ENCODE results near the gene BAIAP2.
A peak's percentile ranks its signal among the peaks of the same experiment; 100 is the strongest.
"Not testable (repeated sequence)": the region's sequence is repeated elsewhere in the genome, so short reads cannot be mapped to it uniquely, and the experiment has no call there.

BAIAP2 gene

DNA sequence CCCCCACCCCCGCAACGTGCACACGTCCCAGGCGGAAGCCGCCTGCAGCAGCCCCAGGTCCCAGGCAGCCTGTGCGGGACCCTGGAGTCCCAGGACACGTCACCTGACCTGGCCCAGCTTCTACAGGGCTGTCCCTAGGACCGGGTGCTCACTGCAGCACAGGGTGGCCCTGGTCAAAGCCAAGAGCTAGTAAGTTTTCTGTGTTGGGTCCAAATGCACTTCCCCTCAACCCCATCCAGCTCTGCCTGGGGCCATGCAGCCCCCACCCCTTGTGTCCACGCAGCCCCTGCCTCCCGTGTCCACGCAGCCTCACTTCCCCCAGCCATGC is 108.2 kb downstream of the BAIAP2 start:
- DNase-seq: no peak

DNA sequence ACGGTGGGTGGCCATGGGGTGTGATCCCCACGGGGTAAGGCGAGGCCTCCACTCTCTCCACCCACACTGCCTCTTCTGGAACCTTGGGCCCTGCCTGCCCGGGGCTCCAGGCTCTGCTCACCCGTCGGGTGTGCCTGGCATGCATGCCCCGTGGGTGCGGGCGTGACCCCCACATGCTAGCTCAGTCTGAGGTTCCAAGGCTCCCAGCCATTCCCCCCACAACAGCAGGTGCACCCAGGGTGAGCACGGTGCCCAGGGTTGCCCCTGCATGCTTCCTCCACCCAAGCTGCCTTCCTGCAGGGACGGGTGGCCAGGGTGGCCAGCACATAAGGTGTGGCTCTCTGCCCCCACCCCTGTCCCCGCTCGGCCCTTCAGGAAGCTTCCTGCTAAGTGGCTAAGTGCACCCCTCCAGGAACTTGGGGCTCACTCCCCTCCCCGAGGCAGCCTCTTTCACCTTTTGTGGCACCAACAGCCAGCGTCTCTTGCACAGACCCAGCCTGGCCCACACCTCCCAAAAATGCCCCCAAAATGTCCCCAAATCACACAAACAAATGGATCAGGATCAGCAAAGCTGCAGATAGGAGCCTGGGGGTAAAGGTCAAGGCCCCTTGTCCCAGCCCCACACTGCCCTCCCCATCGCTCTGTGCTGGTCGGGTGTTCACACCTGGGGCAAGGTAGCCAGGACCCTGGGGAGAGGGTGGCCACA is 108.9 kb downstream of the BAIAP2 start:
- no peak for DNase-seq

DNA sequence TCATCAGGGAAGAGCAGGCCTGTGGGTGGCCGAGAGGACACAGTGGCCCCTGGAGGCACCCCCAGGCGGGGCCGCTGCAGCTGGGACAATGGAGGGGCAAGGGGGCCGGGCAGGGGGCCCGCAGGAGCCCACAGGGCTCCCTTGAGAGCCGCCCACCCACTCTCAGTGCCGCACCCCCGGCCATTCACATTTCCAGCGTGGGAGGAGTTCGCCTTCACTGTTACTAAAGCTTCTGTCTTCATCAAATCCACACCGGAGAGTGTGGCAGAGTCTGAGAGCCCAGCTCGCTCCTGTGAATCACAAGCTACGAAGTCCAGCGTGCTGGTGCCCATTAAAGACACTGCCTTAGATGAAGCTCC is 109.5 kb downstream of the BAIAP2 start:
- DNase-seq: no peak

DNA sequence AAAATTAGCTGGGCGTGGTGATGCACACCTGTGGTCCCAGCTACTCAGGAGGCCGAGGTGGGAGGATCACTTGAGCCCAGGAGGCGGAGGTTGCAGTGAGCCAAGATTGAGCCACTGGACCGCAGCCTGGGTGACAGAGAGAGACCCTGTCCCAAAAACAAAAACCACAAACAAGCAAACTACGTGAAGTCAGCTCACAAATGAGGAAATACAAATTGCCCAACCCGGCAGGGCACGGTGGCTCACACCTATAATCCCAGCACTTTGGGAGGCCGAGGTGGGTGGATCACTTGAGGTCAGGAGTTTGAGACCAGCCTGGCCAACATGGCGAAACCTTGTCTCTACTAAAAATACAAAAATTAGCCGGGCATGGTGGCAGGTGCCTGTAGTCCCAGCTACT is 111.3 kb downstream of the BAIAP2 start:
- not testable (repeated sequence) for DNase-seq

DNA sequence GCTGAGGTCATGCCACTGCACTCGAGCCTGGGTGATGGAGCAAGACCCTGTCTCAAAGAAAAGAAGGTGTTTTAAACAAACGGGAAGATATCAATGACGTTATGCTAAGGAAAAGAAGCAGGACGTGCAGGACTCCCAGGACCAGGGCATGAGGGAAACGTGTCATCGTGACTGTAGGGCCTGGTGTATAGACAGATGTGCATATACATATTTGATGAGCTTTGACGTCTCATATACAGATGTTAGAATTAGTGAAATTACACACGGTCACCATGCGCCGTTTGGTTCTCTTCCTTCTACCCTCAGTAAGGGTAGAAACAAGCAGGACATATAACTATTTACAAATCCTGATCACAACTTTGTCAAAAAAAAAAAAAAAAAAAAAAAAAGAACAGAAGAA is 112.8 kb downstream of the BAIAP2 start:
- no peak for DNase-seq

DNA sequence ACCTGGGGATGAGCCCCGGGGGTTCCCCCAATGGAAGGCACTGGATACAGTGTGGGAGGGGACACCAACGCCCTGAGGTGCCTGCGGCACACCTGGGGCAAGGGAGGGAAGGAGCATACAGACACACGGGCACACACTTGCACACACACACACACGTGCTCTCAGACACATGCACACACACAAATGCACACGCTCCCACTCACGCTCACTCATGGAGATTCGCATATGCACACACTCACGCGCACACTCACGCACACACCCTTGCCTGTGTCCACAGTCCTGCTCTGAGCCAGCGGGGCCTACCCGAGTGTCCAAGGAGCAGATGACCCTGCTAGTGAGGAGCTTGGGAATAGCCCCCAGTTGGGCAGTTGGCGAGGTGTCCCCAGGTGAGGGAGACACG is 113.6 kb downstream of the BAIAP2 start:
- no peak for DNase-seq

DNA sequence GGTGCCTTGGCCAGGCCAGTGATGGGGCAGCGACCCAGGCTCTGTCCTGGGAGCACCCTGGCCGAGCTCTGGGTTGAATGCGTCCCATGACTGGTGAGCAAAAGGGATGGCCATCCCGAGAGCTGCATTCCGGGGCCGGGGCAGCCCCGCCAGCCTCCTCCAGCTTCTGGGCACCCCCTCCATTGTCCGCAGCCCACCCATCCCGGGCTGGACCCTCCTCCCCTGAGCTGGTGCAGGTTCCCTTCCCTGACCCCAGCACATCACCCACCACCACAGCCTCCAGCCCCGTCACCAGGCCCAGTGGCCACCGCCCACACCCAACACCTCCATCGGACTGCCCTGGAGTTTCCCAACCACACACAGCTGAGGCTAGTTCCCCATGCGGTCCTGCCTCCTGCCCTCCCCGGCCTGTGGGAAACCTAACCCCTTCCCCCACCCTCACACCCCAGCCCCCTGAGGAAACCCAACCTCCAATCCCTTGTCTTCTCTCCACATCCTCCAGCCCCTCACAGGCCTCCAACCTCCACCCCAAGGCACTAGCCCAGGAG is 114.1 kb downstream of the BAIAP2 start:
- no peak for DNase-seq

DNA sequence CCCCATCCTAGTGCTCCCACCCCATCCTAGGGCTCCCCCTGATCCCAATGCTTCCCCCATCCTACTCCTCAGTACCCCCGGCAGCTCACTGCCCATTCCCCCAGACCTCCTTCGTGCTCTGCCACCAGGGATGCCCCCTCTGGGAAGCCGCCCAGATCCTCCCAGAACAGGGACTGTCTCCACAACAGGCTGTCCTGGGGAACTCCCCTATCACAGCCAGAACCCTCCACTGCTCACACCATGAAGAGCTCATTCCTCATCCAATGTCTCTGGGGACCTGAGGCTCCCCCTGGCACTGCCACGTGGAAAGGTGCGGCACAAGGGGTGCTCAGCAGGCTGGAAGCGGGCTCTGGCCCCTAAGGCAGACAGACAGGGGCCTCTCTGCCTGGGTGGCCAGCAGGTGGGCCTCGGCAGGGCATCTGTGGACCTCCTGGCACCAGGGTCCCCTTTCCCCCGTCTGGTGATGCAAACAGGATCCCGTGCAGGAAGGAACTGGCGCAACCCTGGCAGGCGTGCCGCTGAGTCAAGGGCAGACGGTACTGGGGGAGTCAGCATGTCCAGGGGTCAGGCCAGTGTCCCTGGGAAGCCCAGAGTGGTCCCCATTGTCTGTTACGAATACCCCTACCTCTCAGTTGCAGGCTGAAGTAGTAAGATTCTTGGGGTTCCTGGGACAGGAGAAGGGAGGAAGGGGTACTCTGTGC is 115.6 kb downstream of the BAIAP2 start:
- DNase-seq: no peak

DNA sequence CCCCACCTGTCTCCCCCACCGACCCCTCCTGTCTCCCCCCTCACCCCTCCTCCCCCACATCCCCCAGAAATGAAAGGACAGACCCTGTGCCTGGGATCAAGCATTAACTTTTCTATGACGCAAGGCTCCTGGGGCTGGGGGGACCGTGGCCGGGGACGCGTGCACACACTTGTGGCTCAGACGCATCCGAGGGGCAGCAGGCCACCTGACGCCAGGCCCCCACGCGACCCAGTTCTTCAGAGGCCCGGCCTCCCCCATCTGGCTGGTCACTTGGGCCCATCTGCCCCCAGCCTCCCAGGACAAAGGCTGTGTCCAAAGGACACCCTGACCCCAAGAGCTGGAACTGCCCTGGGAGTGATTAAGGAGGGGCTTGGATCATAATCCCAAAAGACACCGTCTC is 116.3 kb downstream of the BAIAP2 start:
- DNase-seq: no peak

DNA sequence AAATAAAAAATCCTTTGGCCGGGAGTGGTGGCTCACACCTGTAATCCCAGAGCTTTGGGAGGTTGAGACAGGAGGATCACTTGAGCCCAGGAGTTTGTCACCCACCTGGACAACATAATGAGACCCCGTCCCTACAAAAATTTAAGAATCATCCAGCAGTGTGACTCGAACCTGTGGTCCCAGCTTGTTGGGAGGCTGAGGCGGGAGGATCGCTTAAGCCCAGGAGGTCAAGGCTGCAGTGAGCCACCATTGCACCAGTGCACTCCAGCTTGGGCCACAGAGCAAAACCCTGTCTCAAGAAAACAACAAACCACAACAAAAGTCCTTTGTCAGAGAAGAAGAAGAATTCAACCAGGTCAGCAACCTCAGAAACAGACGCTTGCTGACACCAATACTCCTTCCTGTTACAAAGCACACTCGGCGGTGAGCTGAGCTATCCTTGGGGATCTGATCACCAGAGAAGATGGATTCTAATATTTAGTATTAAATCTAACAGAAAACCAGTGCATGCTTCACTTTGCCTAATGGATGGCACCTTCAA is 117.4 kb downstream of the BAIAP2 start:
- DNase-seq: no peak

DNA sequence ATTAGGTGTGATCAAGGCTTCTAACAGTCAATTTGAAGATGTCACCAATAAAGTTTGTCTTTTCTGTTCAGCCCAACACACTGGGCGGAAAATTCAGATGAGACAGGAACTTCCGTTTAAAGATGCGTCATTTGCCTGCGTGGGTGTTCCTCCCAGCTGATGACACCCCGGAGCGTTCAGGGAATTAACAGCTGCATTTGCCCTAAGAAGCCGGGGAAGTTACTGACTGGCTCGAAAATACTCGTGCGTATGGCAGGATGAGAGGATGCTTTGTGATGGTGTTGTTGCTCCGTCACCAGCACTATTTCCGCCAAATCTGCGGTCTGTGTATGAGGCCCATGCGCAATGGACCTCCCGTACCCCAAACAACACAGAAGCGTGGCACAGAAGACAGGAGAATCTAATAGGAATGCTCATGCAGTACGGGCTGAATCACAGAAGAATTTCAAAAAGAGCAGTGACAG is 118.4 kb downstream of the BAIAP2 start:
- DNase-seq: peak; percentile 23

DNA sequence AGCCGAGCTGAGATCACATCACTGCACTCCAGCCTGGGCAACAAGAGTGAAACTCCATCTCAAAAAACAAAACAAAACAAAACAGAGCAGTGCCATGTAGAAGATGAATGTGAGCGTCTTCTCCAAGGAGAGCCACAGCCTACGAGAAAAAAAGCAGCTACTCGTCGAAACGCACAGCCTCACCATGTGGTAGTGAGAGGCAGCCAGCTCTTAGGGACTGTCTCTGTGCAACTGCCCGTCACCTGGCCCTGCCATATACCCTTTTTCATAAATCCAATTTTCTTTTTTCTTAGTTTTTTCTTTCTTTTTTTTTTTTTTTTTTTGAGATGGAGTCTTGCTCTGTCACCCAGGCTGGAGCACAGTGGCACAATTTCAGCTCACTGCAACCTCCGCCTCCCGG is 119.1 kb downstream of the BAIAP2 start:
- DNase-seq: not testable (repeated sequence)

DNA sequence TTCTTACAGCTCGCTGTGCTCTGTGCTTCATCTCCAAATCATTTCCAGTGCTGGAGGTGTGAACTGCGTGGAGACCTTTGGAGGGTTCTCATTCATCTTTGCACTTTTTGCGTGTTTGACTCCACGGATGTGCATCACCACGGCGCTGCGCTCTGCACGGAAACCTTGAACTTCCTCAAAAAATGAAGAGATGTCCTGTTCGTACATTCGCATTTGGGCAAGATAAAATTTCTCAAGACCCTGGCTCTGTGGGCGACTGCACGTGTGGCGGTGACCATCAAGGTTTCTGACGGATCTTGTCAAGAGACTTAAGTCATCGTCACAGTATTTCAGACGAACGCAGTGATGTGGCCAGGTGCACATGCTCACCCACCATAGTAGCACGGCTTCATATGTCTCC is 120.0 kb downstream of the BAIAP2 start:
- no peak for DNase-seq

DNA sequence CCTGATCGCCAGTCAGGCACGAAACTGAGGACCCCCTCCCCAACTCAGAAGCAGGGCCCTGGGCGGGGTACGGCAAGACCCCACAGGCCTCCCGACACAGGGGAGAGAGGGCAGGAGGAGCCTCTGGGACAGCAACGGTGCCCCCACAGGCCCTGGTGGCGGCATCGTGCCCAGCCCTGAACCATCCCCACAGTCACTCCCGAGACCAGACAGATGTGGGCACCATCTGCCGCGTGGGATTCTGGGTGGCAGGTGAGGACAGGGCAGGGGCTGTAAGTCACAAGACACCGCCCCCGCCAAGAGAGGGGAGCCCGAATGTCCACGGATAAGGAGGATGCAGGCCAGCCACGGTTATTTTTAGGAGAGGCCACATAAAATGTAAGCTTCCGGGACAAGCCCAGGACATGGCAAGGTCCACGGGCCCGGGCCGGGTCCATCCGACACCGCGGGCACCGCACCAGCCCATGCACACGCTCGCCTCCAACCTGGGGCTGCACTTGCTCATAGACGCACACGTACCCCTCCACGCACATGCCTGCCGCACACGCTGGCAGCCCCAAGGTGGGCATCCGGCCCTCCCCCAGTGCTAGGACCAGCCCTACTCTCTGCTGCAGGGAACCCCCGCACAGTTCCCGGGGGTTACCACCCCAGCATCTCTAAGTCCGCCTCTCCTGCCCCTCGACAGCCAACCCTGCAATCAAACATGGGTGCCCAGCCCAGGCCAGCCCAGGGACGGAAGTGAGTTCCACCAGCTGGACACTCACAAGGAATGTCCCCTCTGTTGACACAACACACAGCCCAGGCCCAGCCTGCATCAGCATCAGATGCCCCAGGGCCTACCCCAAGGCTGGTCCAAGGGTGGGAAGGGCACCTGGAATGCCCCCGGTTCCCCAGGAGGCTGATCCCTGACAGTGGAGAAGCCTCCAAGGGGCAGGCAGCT is 122.2 kb downstream of the BAIAP2 start:
- DNase-seq: no peak

DNA sequence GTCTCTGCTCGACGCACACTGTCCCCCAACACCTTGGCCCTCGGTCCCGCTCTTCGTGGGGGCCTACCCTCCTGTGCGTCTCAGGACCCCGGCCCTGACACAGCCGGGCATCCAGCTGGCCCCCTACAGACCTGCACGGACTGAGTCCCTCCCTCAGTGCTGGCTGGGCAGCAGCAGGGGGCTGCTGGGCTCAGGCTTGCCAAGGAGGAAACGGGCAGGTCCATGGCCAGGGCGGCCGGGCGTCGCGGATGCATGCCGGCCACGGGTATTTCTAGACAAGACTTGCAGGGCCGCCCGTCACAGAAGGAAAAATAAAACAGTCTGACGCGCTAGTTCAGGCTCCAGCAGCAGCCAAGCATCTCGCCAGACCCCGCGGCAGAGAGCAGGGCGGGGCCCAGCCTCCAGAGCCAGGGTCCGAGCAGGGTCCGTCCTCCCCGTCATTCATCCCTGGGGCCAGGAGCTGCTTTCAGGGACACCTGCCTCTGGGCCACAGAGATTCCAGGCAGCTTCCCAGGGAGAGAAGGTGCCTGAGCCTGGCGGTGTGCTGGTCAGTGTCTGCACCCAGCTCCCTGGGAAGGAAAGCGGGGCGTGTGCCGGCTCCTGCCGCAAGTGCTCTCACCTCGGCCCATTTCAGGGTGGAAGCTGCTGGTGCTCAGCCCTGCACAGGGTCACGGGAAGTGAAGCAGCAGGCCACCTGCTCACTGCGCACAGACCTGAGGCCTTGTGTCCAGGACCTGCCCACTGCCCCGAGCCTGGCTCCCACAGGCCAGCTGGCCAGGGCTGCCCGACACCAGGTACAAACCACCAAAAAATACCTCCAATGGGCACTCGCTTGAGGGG is 123.1 kb downstream of the BAIAP2 start:
- no peak for DNase-seq

DNA sequence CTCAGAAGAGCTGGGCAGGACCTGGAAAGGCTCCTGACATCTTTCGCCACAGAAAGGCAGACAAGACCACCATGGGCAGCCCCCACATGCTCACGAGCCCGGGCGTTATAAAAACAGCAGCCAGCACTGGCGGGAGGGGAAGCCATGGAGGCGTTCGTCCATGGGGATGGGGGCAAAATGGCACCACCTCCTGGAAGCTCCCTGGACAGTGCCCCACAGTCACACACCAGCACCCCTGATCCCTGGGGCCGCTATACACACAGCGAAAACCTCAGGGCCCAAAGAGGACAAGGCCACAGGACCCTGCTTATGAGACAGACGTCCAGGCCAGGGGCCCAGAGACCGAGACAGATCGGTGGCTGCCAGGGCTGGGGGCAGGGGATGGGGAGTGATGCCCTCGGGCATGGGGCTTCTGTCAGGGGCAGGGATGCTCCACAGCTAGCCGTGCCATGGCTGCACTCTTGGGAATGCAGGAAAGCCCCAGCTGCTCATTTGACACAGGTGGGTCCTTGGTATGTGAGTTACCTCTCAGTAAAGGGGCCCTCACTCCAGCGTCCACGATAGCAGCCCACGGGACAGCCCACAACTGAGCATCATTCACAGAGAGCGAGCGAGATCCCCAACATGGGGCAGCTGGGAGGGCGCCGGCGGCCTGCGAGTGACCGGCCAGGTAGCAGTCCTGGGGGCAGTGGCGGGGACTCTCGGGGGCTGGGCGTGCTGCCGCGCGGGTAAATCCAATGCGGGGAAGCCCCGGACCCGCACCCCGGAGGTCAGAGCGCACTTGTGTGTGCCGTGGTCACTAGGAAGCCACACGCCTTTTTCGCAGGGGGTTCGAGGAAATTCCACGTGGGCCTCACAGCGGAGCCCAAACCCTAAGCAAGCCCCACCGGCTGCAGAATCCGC is 124.0 kb downstream of the BAIAP2 start:
- no peak for DNase-seq

DNA sequence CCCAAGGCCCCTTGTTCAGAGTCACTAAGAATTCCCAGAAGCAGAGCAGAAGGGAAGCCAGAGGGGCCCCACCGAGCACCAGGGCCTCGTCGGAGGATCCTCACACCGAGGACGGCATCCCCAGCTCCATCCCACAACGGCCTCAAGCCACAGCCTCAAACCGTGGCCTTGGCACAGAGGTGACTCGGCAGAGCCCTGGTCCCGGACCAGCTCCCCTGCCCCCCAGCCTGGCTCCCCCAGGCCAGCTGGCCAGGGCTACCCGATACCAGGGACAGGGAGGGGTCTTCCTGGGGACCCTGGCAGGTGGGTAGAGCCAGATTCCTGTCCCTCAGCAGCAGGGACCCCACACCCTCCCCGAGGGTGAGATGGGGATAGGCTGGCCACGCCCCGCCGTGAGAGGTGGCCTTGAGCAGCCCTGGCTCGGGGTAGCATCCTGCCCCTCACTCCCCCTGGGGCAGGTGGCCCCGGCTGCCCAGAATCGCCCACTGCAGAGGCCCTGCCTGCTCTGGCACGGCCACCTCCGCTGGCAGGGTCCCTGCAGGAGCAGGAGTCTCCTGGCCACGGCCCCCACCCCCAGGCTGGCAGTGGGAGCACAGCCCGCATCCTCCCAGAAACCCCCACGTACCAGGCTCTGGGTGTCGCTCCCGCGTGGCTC is 124.8 kb downstream of the BAIAP2 start:
- no peak for DNase-seq

DNA sequence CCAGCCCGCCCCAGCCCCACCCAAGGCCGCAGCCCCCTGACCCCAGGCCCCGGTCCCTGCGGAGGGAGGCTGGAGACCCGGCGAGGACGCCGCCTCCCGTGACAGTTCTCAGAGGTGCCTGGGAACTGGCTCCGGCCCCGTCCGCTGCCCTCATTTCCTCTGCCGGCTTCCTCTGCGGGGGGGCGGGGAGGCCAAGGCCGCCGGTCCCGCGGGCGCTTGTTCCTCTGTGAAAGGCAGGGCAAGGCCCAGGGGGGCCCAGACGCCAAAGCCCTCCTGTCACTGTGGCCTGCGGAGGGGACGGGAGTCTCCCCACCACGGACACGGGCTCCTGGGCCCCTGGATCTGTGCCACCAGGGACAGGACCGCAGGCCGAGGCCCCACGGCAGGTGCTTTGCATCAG is 125.4 kb downstream of the BAIAP2 start:
- DNase-seq: no peak

DNA sequence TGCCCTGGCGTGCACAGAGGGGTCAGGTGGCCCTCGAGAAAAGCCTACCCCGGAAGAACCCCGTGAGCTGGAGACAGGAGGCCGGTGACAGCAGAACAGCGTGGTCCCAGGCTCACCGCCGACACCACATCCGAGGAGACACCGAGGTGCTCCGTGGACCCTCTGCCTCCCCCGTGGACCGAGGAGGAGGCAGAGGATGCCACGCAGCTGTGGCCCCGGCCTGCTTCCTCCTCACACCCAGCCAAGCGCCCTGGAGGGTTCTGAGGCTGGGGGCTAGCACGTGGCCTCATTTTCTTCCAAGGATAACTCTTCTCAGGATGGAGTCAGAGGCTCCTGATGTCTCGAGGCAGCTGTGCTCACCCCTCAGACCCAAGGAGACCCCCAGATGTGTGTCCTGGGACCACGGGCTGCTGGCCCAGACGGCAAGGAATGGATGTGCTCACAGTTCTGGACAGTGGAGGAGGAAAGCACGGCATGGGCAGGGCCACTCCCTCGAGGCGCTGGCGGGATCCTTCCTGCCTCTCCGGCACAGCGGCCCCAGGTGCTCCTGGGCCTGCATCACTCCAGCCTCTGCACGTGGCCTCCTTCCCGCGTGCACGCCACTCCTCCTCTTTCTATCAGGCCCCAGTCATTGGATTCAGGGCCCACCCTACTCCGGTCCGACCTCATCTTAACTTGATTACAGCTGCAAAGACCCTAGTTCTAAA is 125.9 kb downstream of the BAIAP2 start:
- DNase-seq: no peak

DNA sequence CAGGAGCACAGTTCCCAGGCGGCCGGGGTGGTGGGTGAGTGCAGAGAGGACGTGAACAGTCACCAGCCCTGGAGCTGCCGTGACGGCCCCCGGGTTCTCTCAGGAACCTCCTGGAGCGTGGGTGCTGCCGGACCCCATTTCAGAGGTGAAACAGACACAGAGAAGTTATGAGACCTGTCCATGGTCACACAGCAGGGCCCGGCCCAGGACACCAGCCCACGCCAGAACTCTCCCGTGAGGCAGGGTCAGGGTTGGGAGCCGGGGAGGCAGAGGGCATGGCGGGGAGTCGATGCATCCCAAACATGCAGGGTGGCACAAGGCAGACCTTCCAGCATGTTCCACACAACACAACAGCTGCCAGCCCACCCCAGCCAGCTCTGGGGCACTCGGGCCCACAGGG is 126.6 kb downstream of the BAIAP2 start:
- DNase-seq: no peak

All from fibroblast of skin of abdomen (primary cell).